Gastrocnemius medialis (tissue), 4 donors: Measurements from ENCODE around the gene TAF5L.

ENCODE experiments used
- POLR2A ChIP-seq, 2 donors: fragments of 450-650 bp; IDR thresholded peaks; one replicate each; pipeline ENCODE4 v1.6.1; 2017; ENCODE audit warnings: antibody characterized with exemption in 2 of 2, mild to moderate bottlenecking in 2 of 2, moderate library complexity in 2 of 2
- TF ChIP-seq, protein P1 (sequence below), 5 experiments: fragments of 450-650 bp in 3 of 5; fragments of 200-600 bp in 2 of 5; sonication (generic) in 2 of 5; IDR thresholded peaks in 4 of 5; conservative IDR thresholded peaks in 1 of 5; 1 replicate in 4 of 5; 2 replicates in 1 of 5; pipeline ENCODE4 v1.5.1; 2016 to 2019; ENCODE audit warnings: antibody characterized with exemption in 5 of 5, mild to moderate bottlenecking in 3 of 5, moderate library complexity in 3 of 5

DNA sequence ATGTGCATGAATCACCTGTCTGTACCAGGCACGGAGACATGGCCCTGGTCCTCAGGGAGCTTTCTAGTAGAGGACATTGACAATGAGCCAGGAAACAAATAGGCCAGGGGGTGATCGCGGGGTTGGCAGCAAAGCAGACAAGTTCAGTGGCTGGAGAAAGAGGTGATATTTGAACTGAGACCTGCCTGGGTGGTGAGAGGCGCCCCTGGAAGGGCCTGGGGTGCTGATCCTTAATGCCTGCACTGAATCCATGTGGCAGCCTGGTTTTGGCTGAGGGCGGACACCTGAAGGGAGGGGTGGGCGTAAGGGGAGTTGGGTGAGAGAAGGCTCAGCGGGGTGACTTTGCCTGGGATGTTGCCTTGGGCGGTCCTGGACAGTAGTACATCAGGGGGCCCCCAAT is 36.0 kb upstream of the TAF5L start:
- no peak for TF ChIP-seq POLR2A (IDR thresholded peaks at IDR 0.05)
- TF ChIP-seq, protein P1, sequence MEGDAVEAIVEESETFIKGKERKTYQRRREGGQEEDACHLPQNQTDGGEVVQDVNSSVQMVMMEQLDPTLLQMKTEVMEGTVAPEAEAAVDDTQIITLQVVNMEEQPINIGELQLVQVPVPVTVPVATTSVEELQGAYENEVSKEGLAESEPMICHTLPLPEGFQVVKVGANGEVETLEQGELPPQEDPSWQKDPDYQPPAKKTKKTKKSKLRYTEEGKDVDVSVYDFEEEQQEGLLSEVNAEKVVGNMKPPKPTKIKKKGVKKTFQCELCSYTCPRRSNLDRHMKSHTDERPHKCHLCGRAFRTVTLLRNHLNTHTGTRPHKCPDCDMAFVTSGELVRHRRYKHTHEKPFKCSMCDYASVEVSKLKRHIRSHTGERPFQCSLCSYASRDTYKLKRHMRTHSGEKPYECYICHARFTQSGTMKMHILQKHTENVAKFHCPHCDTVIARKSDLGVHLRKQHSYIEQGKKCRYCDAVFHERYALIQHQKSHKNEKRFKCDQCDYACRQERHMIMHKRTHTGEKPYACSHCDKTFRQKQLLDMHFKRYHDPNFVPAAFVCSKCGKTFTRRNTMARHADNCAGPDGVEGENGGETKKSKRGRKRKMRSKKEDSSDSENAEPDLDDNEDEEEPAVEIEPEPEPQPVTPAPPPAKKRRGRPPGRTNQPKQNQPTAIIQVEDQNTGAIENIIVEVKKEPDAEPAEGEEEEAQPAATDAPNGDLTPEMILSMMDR (IDR thresholded peaks at IDR 0.05 in 4 of 5, conservative IDR thresholded peaks at IDR 0.05 in 1 of 5): no peak
